ENCODE measurements around the gene NIT1. TPM values are rescaled to one million over a fixed set of nuclear protein-coding genes. Genes with fewer than 3 reads are reported as not detected.

The NIT1 gene
- total and polyA plus RNA-seq, 2 of the 13 experiments (the other 11 are each of a cell fraction or from before 2014, with no cell fraction given), result 22.7 to 31.0 TPM

DNA sequence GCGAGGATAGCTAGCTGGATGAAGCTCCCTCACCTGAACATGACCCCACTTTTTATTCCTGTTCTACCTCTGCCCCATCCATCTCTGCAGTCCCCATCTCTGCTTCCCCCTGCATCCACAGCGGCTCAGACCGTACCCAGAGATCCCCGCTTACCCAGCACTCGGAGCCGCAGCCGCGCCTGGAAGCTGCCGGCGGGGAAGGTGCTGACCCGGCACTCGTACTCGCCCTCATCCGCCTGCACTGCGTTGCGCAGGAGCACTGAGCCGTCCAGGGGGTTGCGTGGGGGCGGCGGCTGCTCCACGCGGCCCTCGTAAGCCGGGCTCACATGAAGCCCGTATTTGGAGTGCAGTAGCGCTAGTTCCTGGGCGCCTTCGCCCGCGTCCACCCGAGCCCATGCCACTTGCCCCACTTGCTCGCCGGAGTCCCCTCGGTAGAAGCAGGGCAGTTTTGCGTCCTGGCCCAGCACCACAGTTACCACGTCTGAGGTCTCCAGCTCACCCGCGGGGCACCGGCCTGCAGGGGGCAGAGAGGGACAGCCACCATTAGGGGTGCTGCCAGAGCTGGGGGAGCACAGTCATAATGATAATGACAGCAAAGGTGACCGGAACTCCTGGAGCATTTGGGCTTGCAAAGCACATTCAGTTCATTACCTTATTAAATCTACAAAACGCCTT lies 38.3 kb upstream of the NIT1 start:
- no peaks in the 10 kb centered on the region for H4K20me1 ChIP-seq (ENCODE audit: insufficient read depth, low read length)
- ATAC-seq (no peak), DNase-seq (ENCODE audit: low spot score) (no peak), FAIRE-seq (no peak)
- no peaks in the 10 kb centered on the region for H3K79me2 ChIP-seq (ENCODE audit: insufficient read depth, low read length)
- H3K36me3 ChIP-seq (replicated peaks in 1 of 2; ENCODE audit: control insufficient read depth in 1 of 2, insufficient read depth in 2 of 2, low read length in 2 of 2), result no peaks in the 10 kb centered on the region
- in situ Hi-C loops (cut with HindIII; ENCODE audit: extremely low pct_ligation_motif_present, low pct_unique_long_range_greater_than_20kb), result no loop called here
- peaks cover 31% of the 10 kb centered on the region for H3K4me1 ChIP-seq (ENCODE audit: insufficient read depth, low read length)
- no peak overlapping the region for H3K4me3 ChIP-seq (replicated peaks in 1 of 3; ENCODE audit: insufficient read depth in 1 of 3, low read depth in 2 of 3, low read length in 3 of 3)
- H2AFZ ChIP-seq (ENCODE audit: low read length), result no peak overlapping the region
- CTCF ChIA-PET (ENCODE audit: low intra/inter-chr PET ratio, low total read pairs), result no interaction called here
- intact Hi-C loops (cut with micrococcal nuclease; ENCODE audit: unreplicated experiment), result no loop called here
- no peaks in the 10 kb centered on the region for H3K9me3 ChIP-seq (ENCODE audit: low read length)
- 79% methylated on average over 30 of the region's 41 CpGs for WGBS (ENCODE audit: low lambda C conversion rate)
- no peak overlapping the region for H3K4me2 ChIP-seq (ENCODE audit: low read depth, low read length)
- no TSS peak for BruUV-seq (replicated peaks)
- TF ChIP-seq, protein P1, sequence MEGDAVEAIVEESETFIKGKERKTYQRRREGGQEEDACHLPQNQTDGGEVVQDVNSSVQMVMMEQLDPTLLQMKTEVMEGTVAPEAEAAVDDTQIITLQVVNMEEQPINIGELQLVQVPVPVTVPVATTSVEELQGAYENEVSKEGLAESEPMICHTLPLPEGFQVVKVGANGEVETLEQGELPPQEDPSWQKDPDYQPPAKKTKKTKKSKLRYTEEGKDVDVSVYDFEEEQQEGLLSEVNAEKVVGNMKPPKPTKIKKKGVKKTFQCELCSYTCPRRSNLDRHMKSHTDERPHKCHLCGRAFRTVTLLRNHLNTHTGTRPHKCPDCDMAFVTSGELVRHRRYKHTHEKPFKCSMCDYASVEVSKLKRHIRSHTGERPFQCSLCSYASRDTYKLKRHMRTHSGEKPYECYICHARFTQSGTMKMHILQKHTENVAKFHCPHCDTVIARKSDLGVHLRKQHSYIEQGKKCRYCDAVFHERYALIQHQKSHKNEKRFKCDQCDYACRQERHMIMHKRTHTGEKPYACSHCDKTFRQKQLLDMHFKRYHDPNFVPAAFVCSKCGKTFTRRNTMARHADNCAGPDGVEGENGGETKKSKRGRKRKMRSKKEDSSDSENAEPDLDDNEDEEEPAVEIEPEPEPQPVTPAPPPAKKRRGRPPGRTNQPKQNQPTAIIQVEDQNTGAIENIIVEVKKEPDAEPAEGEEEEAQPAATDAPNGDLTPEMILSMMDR (CRISPR knock-in tag; IDR thresholded peaks at IDR 0.05), result 0 out of 2 replicates have a peak, but pooled peaks have one; percentile 14
- no peak for TF ChIP-seq ATAD3A (CRISPR knock-in tag; IDR thresholded peaks at IDR 0.05)
- TF ChIP-seq SMARCC2 (IDR thresholded peaks at IDR 0.05), result no peak
- no peak for TF ChIP-seq RAD21 (CRISPR knock-in tag; IDR thresholded peaks at IDR 0.05)
- H3K27me3 ChIP-seq (ENCODE audit: control insufficient read depth in 1 of 2, insufficient read depth in 2 of 2, low read length in 2 of 2), result no peaks in the 10 kb centered on the region; a peak in 1 of 5 replicates
- POLR2A ChIA-PET, result interaction anchor here (0.5 kb wide), 1 partner anchor 58 kb away, joined by 4 read pairs; the partner anchor contains the start of gene F11R
- H3K27ac ChIP-seq (ENCODE audit: extremely low read length, insufficient read depth, low read length), result no peak overlapping the region
- H3K9ac ChIP-seq (ENCODE audit: insufficient read depth, low read depth, low read length), result no peak overlapping the region
